ENCODE measurements around the gene TCEANC. TPM values are rescaled to one million over a fixed set of nuclear protein-coding genes. Genes with fewer than 3 reads are reported as not detected.

TCEANC gene
- total and polyA plus RNA-seq, 8 donors: 2.0 to 4.6 (median 2.6) TPM

DNA sequence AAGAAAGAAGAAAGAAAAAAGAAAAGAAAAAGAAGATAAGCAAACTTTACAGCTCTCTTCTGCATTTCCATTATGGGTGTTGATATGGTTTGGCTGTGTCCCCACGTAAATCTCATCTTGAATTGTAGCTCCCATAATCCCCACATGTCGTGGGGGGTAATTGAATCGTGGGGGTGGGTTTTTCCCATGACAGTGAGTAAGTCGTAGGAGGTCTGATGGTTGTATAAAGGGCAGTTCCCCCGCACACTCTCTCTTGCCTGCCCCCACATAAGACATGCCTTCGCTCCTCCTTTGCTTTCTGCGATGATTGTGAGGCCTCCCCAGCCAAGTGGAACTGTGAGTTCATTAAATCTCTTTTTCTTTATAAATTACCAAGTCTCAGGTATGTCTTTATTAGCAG, 28.7 kb downstream of the TCEANC start:
- H3K27ac ChIP-seq: no peak overlapping the region
- TF ChIP-seq, protein P1, sequence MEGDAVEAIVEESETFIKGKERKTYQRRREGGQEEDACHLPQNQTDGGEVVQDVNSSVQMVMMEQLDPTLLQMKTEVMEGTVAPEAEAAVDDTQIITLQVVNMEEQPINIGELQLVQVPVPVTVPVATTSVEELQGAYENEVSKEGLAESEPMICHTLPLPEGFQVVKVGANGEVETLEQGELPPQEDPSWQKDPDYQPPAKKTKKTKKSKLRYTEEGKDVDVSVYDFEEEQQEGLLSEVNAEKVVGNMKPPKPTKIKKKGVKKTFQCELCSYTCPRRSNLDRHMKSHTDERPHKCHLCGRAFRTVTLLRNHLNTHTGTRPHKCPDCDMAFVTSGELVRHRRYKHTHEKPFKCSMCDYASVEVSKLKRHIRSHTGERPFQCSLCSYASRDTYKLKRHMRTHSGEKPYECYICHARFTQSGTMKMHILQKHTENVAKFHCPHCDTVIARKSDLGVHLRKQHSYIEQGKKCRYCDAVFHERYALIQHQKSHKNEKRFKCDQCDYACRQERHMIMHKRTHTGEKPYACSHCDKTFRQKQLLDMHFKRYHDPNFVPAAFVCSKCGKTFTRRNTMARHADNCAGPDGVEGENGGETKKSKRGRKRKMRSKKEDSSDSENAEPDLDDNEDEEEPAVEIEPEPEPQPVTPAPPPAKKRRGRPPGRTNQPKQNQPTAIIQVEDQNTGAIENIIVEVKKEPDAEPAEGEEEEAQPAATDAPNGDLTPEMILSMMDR (IDR thresholded peaks at IDR 0.05): no peak
- ATAC-seq (no peak), FAIRE-seq (no peak), DNase-seq (no peak)
- no peaks in the 10 kb centered on the region for H3K4me1 ChIP-seq
- peaks cover 0 to 13% (median 0%) of the 10 kb centered on the region in 4 donors for H3K27me3 ChIP-seq
- intact Hi-C loops (cut with DNase I): loop anchor here in 1 of 3 donors (10.0 kb wide), 1 partner anchor 53 kb away; the partner anchor contains the start of genes OFD1 and TRAPPC2
- H3K9me3 ChIP-seq: no peaks in the 10 kb centered on the region
- 77 to 91% methylated on average over 7 of the region's 7 CpGs for WGBS, 2 donors
- no peak overlapping the region for H3K4me3 ChIP-seq
- no peaks in the 10 kb centered on the region for H3K36me3 ChIP-seq

DNA sequence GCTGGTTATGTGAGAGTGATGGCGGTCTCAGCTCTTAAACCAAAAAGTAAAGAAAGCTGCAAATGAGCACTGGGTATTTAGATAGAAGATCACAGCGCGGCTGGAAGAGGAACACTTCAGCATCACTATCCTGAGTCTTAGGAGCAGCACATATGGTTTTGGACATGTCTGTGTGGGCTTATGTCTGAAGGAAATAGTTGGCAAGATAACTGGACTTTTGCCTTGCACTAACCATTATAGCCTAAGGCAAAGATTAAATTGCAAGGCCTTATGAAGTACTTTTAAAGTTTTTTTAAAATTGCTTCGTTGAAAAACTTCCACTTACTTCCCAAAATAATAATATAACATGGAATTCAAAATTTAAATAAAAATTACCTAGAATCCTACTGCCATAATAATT, 31.4 kb downstream of the TCEANC start:
- intact Hi-C loops (cut with DNase I): loop anchor here in 1 of 3 donors (10.0 kb wide), 1 partner anchor 50 kb away; the partner anchor contains the start of genes OFD1 and TRAPPC2
- DNase-seq: no peak

DNA sequence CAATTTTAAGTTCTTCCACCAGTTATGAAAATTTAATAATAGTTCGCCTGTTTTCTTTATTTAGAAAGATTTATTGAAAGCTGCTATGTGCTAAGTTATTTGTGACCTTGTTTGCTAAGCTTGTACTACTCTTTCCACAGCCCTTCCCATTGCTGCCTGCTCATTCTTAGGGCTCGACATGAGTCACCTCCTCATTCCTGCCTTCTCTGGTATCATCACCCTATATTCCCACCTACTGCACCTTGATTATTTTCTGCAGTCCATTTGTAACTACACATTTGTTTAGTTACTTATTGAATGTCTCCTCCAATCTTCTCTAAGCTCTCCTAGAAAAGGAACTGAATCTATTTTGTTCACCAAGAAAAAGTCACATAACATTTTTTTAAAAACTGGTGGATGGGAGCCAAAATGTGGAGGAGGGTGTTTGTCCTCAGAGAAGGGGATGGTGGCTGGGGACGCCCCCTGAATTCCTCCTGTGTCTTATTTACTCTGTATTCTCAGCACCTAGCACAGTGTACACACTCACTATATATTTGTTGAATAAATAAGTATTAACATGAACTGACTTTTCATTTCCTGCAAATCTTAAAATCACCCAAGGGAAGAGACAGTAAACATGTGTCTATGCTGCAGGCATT, 32.3 kb downstream of the TCEANC start:
- no peak overlapping the region for H3K4me3 ChIP-seq
- intact Hi-C loops (cut with DNase I): loop anchor here in 1 of 3 donors (10.0 kb wide), 1 partner anchor 50 kb away; the partner anchor contains the start of genes OFD1 and TRAPPC2
- WGBS, 2 donors: 39 to 50% methylated on average over 3 of the region's 3 CpGs
- H3K4me1 ChIP-seq: no peaks in the 10 kb centered on the region
- TF ChIP-seq, protein P1 (IDR thresholded peaks at IDR 0.05): no peak
- H3K9me3 ChIP-seq: no peaks in the 10 kb centered on the region
- H3K27me3 ChIP-seq: peaks cover 0 to 9% (median 0%) of the 10 kb centered on the region in 4 donors
- no peak for DNase-seq
- H3K27ac ChIP-seq: no peak overlapping the region
- no peak for FAIRE-seq
- no peak for ATAC-seq
- no peaks in the 10 kb centered on the region for H3K36me3 ChIP-seq

More for the DNA sequence above, 31.4 kb downstream of the TCEANC start:
- FAIRE-seq (no peak), ATAC-seq (no peak)
- H3K9me3 ChIP-seq: no peaks in the 10 kb centered on the region
- no peak overlapping the region for H3K27ac ChIP-seq
- no peak overlapping the region for H3K4me3 ChIP-seq
- TF ChIP-seq, protein P1 (IDR thresholded peaks at IDR 0.05): no peak
- WGBS, 2 donors: 84 to 92% methylated on average over 4 of the region's 4 CpGs
- peaks cover 0 to 9% (median 0%) of the 10 kb centered on the region in 4 donors for H3K27me3 ChIP-seq
- H3K4me1 ChIP-seq: no peaks in the 10 kb centered on the region
- no peaks in the 10 kb centered on the region for H3K36me3 ChIP-seq

DNA sequence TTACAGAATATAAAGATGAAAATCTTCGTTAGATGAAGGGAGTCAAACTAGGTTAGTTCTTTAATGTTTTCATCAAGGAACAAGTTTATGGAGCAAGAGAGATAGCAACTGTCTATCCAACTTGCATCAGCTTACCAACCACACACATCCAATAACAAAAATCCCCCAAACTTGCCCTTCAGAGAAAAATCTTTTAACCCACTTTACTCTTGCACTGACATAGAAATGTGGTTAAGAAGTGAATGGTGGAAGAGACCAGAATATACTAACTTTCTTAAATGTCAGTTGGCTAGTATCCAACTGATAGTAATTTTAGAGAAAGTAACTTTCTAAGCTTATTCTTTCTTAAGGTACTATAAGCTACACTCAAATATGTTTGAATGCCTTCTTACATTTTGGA, 34.3 kb downstream of the TCEANC start:
- ATAC-seq (no peak), FAIRE-seq (no peak), DNase-seq (no peak)
- no peaks in the 10 kb centered on the region for H3K9me3 ChIP-seq
- TF ChIP-seq, protein P1 (IDR thresholded peaks at IDR 0.05): no peak
- peaks cover 0 to 6% (median 0%) of the 10 kb centered on the region in 3 donors for H3K4me1 ChIP-seq
- no peak overlapping the region for H3K4me3 ChIP-seq
- H3K27me3 ChIP-seq: peaks cover 0 to 9% (median 0%) of the 10 kb centered on the region in 4 donors
- no peak overlapping the region for H3K27ac ChIP-seq
- H3K36me3 ChIP-seq: no peaks in the 10 kb centered on the region
- intact Hi-C loops (cut with DNase I): loop anchor here in 1 of 3 donors (10.0 kb wide), 1 partner anchor 48 kb away; the partner anchor contains the start of genes OFD1 and TRAPPC2
- WGBS, 2 donors: 78 to 82% methylated on average over 1 of the region's 1 CpG

Data from pancreas (tissue), 10 donors.